Endothelial cell of umbilical vein (primary cell): ENCODE data around the gene EEF1G. TPM values are rescaled to one million over a fixed set of nuclear protein-coding genes. Genes with fewer than 3 reads are reported as not detected.
"Not testable (repeated sequence)": the region's sequence is repeated elsewhere in the genome, so short reads cannot be mapped to it uniquely, and the experiment has no call there.

ENCODE experiments used
- BruUV-seq: library from RNA; stranded (reverse); fragments of 400-500 nt; replicated peaks from 2 replicates; lab custom pipeline; 2021; lab: Mats Ljungman, UMichigan
- CTCF ChIA-PET: fragments of 300-600, 350-600 bp; sonication (Branson Sonifier 250); formaldehyde crosslinking; loops from one replicate; lab custom pipeline; 2021; ENCODE audit warnings: antibody characterized with exemption, inconsistent platforms; lab: Charles Lee
- POLR2A ChIA-PET: fragments of 300-600, 350-600 bp; sonication (Branson Sonifier 250); formaldehyde crosslinking; loops from one replicate; lab custom pipeline; 2021; ENCODE audit warnings: antibody characterized with exemption, inconsistent platforms; lab: Charles Lee
- DNase-seq: peaks from one replicate; pipeline ENCODE4 v3.0.0-alpha.2; 2011; ENCODE audit warnings: low read depth, low spot score
- FAIRE-seq: peaks from 2 replicates; lab custom pipeline; 2011; peaks lifted over from hg19 to GRCh38; lab: Jason Lieb, UNC
- H2AFZ ChIP-seq: 2 replicates; pipeline ENCODE4 v1.6.0; 2012; ENCODE audit warnings: low read depth, low read length, control low read depth, inconsistent platforms
- H3K27ac ChIP-seq: 2 replicates; pipeline ENCODE4 v1.5.1; 2011; ENCODE audit warnings: low read depth, mild to moderate bottlenecking, control low read depth, low read length, moderate library complexity; ENCODE audit not compliant: insufficient read depth
- H3K27me3 ChIP-seq, 2 experiments: 2 replicates each; pipeline versions ENCODE4 v1.6.0 to v1.6.1; 2011; ENCODE audit warnings: low read length in 2 of 2, mixed read lengths in 1 of 2; ENCODE audit not compliant: control insufficient read depth in 2 of 2, insufficient read depth in 2 of 2
- H3K36me3 ChIP-seq, 2 experiments: 2 replicates in 1 of 2; 3 replicates in 1 of 2; pipeline ENCODE4 v1.5.1; 2011; ENCODE audit warnings: low read length in 2 of 2, mild to moderate bottlenecking in 1 of 2, moderate library complexity in 1 of 2; ENCODE audit not compliant: control insufficient read depth in 2 of 2, insufficient read depth in 2 of 2; ENCODE audit errors: extremely low read depth in 1 of 2
- H3K4me1 ChIP-seq: 3 replicates; pipeline ENCODE4 v1.5.1; 2011; ENCODE audit warnings: mild to moderate bottlenecking, low read length; ENCODE audit not compliant: control insufficient read depth, insufficient read depth; ENCODE audit errors: extremely low read depth
- H3K4me2 ChIP-seq: 2 replicates; pipeline ENCODE4 v1.6.1; 2011; ENCODE audit warnings: low read length, control low read depth, mixed read lengths; ENCODE audit not compliant: insufficient read depth
- H3K4me3 ChIP-seq, 3 experiments: fragments of 200-600 bp in 1 of 3; sonication (generic), shearing (Covaris generic) in 1 of 3; replicated peaks in 1 of 3; 2 replicates each; pipeline ENCODE4 v1.5.1; 2011 to 2016; ENCODE audit warnings: control low read depth in 3 of 3, low read length in 3 of 3, mild to moderate bottlenecking in 2 of 3, inconsistent platforms in 1 of 3, low read depth in 1 of 3, moderate library complexity in 1 of 3; ENCODE audit not compliant: insufficient read depth in 1 of 3
- H3K79me2 ChIP-seq: 2 replicates; pipeline ENCODE4 v1.6.0; 2012; ENCODE audit warnings: low read length, inconsistent platforms; ENCODE audit not compliant: control insufficient read depth, insufficient read depth
- H3K9ac ChIP-seq: replicated peaks from 2 replicates; pipeline ENCODE3; 2011; ENCODE audit warnings: low read length, control low read depth; ENCODE audit not compliant: insufficient read depth; ENCODE audit errors: extremely low read depth
- H3K9me1 ChIP-seq: replicated peaks from 3 replicates; pipeline ENCODE4 v1.6.0; 2011; ENCODE audit warnings: mild to moderate bottlenecking, low read length; ENCODE audit not compliant: control insufficient read depth, insufficient read depth; ENCODE audit errors: extremely low read depth
- H3K9me3 ChIP-seq: replicated peaks from 2 replicates; pipeline ENCODE4 v1.5.1; 2012; ENCODE audit warnings: low read length, inconsistent platforms; ENCODE audit not compliant: control insufficient read depth, insufficient read depth
- H4K20me1 ChIP-seq: replicated peaks from 2 replicates; pipeline ENCODE3; 2011; ENCODE audit warnings: mild to moderate bottlenecking, low read length; ENCODE audit not compliant: control insufficient read depth, insufficient read depth; ENCODE audit errors: extremely low read depth
- POLR2AphosphoS5 ChIP-seq: IDR thresholded peaks from 2 replicates; pipeline ENCODE4 v1.6.1; 2012; ENCODE audit warnings: low read depth, mild to moderate bottlenecking, control low read depth, low read length, moderate library complexity; ENCODE audit not compliant: insufficient read depth
- dilution Hi-C: fragments of 300-500 bp; cut with MboI; formaldehyde crosslinking; loops from one replicate; pipeline ENCODE4 v1.15.0; 2019; ENCODE audit warnings: low sequenced_read_pairs; ENCODE audit not compliant: extremely low pct_ligation_motif_present
- intact Hi-C: fragments of 100-400 bp; cut with micrococcal nuclease; formaldehyde crosslinking; loops from one replicate; pipeline ENCODE4 v1.10.0; 2022
- polyA plus RNA-seq, 4 experiments: library from polyadenylated mRNA; depleted of rRNA in 3 of 4; stranded (reverse) in 3 of 4; unstranded in 1 of 4; fragments of >200 nt; gene quantifications; 2 replicates each; pipeline versions ENCODE4 v1.2.1 to v1.2.3, GENCODE V29; 2011 to 2012; ENCODE audit warnings: missing spikeins in 1 of 4
- total RNA-seq: library from RNA; stranded (reverse); gene quantifications from 2 replicates; pipeline ENCODE4 v1.2.3, GENCODE V29; 2021

EEF1G gene
- total and polyA plus RNA-seq, 2 donors (not counting 3 experiments of a cell fraction or from before 2014, with no cell fraction given) = 1,341 to 2,133 TPM

DNA sequence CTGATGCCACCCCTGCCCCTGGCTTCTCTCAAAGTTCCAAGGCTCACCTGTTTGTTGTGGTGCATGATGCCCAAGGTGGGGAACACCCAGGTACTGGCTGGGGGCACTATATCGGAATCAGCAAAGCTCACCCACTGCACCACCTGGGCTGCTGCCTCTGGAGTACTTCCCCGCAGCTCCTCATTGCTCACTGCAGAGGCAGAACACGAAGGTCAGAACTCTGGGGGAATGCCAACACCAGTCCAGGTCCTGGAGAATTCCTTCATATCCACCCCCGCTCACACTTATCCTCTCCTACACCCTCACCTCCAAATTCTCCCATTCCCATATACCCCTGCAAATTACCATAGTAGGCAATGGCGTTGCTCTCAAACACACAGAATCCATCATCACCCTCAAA, 2.2 kb downstream of the EEF1G start:
- POLR2A ChIA-PET, H3K27ac ChIP-seq, BruUV-seq, DNase-seq, H3K4me3 ChIP-seq, dilution Hi-C loops, H3K9me3 ChIP-seq, intact Hi-C loops, H3K9me1 ChIP-seq, H4K20me1 ChIP-seq, H3K27me3 ChIP-seq, H3K9ac ChIP-seq, H2AFZ ChIP-seq: not testable (repeated sequence)
- peak; percentile 3 for TF ChIP-seq POLR2AphosphoS5
- CTCF ChIA-PET = interaction anchor here (1.3 to 4.2 kb wide), 2 partner anchors 11 to 147 kb away, joined by 4 to 26 read pairs; no protein-coding TSS in a partner anchor
- Histone ChIP-seq H3K4me1 (peaks cover 41% of the 10 kb centered on the region), H3K36me3 (peaks cover 27 to 28% of the 10 kb centered on the region in 2 experiments), H3K79me2 (peaks cover 87% of the 10 kb centered on the region), H3K4me2 (peak overlapping the region; percentile 92)
- FAIRE-seq = peak; percentile 42

- dilution Hi-C loops, H3K4me2 ChIP-seq, H4K20me1 ChIP-seq, H3K27ac ChIP-seq, H2AFZ ChIP-seq, BruUV-seq, H3K4me3 ChIP-seq, H3K27me3 ChIP-seq, H3K9me3 ChIP-seq, intact Hi-C loops, H3K9me1 ChIP-seq, FAIRE-seq, POLR2A ChIA-PET, H3K9ac ChIP-seq, DNase-seq: not testable (repeated sequence)
- CTCF ChIA-PET = interaction anchor here (1.3 to 4.2 kb wide), 3 partner anchors 10 to 146 kb away, joined by 4 to 26 read pairs (median 11); no protein-coding TSS in a partner anchor
- Histone ChIP-seq H3K36me3 (peaks cover 27 to 33% of the 10 kb centered on the region in 2 experiments), H3K79me2 (peaks cover 90% of the 10 kb centered on the region), H3K4me1 (peaks cover 35% of the 10 kb centered on the region)
Measured at GRCh38 chr11:62570903-62571302, 2.8 kb downstream of the EEF1G start.
